ENCODE measurements around the gene S100A5.

DNA sequence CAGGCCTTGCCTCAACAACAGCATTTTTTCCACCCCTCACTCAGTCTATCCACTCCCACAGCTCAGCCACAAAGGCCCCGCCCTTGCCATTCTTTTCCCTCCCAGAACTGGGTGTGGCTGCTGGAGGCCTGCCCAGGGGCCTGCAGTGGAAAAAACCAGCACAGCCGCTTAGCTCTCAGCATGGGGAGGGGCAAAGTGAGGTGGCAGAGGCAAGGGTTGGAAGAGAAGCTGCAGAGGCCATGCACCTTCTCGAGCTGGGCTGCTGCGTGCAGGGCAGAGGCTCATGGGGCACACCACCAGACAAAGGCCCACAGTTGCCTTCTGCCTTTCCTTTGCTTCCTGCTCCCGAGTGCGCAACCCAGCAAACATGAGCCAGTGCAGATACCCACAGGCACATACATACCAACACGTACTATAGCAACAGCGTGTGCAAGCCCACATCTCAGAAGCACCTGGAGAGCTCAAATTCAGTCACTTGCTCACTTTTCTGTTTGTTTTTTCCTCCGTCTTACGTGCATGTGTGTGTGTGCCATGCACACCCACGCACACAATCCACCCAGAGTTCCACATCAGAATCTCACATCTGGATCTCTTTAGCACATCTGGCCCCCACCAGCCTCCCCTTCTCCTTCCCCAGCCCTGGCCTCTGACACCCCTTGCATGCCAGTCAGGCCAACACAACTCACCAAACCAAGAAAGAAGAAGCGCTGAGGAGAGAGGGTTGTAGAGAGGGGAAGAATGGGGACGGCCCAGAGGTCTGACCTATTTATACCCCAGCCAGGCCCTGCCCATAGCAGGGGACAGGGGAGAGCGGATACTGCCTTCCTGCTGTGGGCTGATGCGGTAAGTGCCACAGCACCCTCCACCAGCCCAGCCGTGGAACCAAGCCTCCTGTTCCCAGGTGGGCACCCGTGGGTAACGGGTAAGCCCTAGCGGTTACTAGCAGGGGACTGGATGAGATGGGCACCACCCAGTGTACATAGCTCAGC lies 4.6 kb upstream of the S100A5 start, which contains the start of gene S100A4:
- TF ChIP-seq EZH2 (IDR thresholded peaks at IDR 0.05; ENCODE audit: low read depth, low read length, severe bottlenecking) (no peak), CREB1 (IDR thresholded peaks at IDR 0.05) (no peak), POLR2A (IDR thresholded peaks at IDR 0.05; ENCODE audit: control extremely low read depth in 1 of 2, low read depth in 2 of 2, low read length in 2 of 2) (peak in 1 of 2 experiments; percentile 34; a peak in 1 of 3 replicates), CEBPB (IDR thresholded peaks at IDR 0.05; ENCODE audit: low read depth, low read length) (no peak), HDAC6 (IDR thresholded peaks at IDR 0.05; ENCODE audit: low read depth, low read length) (no peak), EP300 (IDR thresholded peaks at IDR 0.05; ENCODE audit: borderline replicate concordance in 1 of 2, low read depth in 2 of 2, low read length in 2 of 2) (0 out of 3 replicates have a peak, but pooled peaks of 1 of the 2 experiments have one; percentile 31), JUN (IDR thresholded peaks at IDR 0.05; ENCODE audit: low read depth, low read length) (no peak), TAF1 (IDR thresholded peaks at IDR 0.05; ENCODE audit: low read depth, low read length) (0 out of 2 replicates have a peak, but pooled peaks have one; percentile 24), JUND (IDR thresholded peaks at IDR 0.05; ENCODE audit: low read length) (no peak), TEAD4 (IDR thresholded peaks at IDR 0.05; ENCODE audit: low read depth, low read length) (no peak)
- TF ChIP-seq, protein P1, sequence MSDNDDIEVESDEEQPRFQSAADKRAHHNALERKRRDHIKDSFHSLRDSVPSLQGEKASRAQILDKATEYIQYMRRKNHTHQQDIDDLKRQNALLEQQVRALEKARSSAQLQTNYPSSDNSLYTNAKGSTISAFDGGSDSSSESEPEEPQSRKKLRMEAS (IDR thresholded peaks at IDR 0.05) = 0 out of 2 replicates have a peak, but pooled peaks have one; percentile 10
- TF ChIP-seq, protein P2, sequence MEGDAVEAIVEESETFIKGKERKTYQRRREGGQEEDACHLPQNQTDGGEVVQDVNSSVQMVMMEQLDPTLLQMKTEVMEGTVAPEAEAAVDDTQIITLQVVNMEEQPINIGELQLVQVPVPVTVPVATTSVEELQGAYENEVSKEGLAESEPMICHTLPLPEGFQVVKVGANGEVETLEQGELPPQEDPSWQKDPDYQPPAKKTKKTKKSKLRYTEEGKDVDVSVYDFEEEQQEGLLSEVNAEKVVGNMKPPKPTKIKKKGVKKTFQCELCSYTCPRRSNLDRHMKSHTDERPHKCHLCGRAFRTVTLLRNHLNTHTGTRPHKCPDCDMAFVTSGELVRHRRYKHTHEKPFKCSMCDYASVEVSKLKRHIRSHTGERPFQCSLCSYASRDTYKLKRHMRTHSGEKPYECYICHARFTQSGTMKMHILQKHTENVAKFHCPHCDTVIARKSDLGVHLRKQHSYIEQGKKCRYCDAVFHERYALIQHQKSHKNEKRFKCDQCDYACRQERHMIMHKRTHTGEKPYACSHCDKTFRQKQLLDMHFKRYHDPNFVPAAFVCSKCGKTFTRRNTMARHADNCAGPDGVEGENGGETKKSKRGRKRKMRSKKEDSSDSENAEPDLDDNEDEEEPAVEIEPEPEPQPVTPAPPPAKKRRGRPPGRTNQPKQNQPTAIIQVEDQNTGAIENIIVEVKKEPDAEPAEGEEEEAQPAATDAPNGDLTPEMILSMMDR (IDR thresholded peaks at IDR 0.05; ENCODE audit: control extremely low read depth in 1 of 3, insufficient read depth in 1 of 3, low read depth in 1 of 3, low read length in 3 of 3) = no peak
- TF ChIP-seq, protein P3, sequence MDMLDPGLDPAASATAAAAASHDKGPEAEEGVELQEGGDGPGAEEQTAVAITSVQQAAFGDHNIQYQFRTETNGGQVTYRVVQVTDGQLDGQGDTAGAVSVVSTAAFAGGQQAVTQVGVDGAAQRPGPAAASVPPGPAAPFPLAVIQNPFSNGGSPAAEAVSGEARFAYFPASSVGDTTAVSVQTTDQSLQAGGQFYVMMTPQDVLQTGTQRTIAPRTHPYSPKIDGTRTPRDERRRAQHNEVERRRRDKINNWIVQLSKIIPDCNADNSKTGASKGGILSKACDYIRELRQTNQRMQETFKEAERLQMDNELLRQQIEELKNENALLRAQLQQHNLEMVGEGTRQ (IDR thresholded peaks at IDR 0.05; ENCODE audit: low read length) = no peak

All from H1 (cell line).